GM10248 (cell line): Measurements from ENCODE around the gene PBX1.

Experiments used
- CTCF ChIA-PET: fragments of 300-600 bp; sonication (Branson Sonifier 250); formaldehyde crosslinking; extraction: SDS; loops from one replicate; lab custom pipeline; 2021; ENCODE audit warnings: antibody characterized with exemption; lab: Yijun Ruan, JAX
- POLR2A ChIA-PET: fragments of 350-650 bp; sonication (Branson Sonifier 250); formaldehyde crosslinking; extraction: SDS; loops from one replicate; lab custom pipeline; 2020; ENCODE audit warnings: antibody characterized with exemption; lab: Yijun Ruan, JAX
- DNase-seq: peaks from one replicate; pipeline ENCODE4 v3.0.0; 2012; ENCODE audit errors: extremely low spot score
- CTCF ChIP-seq: IDR thresholded peaks from 2 replicates; pipeline ENCODE4 v1.5.1; 2012; ENCODE audit warnings: mild to moderate bottlenecking, low read depth; ENCODE audit errors: extremely low read depth, missing control alignments, control extremely low read depth

PBX1 gene

GRCh38 chr1:164743976-164744375 lies 185.0 kb downstream of the PBX1 start:
- CTCF ChIA-PET, result no interaction called here
- DNase-seq, result no peak
- TF ChIP-seq CTCF, result no peak
- POLR2A ChIA-PET, result no interaction called here

- DNase-seq, result no peak
- ChIA-PET POLR2A (no interaction called here), CTCF (interaction anchor here (0.9 to 1.2 kb wide), 4 partner anchors 9 to 1177 kb away, joined by 3 read pairs; no protein-coding TSS in a partner anchor)
- no peak for TF ChIP-seq CTCF
Observed at GRCh38 chr1:164745736-164746135, 186.8 kb downstream of the PBX1 start.

GRCh38 chr1:164746632-164747031 lies 187.6 kb downstream of the PBX1 start:
- TF ChIP-seq CTCF, result no peak
- DNase-seq, result no peak
- POLR2A ChIA-PET, result no interaction called here
- CTCF ChIA-PET, result interaction anchor here (0.9 to 1.3 kb wide), 4 partner anchors 8 to 1336 kb away, joined by 3 to 4 read pairs (median 3); no protein-coding TSS in a partner anchor

- POLR2A ChIA-PET, result no interaction called here
Observed at GRCh38 chr1:164748253-164748899, 189.4 kb downstream of the PBX1 start.

GRCh38 chr1:164753521-164754077 lies 194.6 kb downstream of the PBX1 start:
- POLR2A ChIA-PET, result no interaction called here
- DNase-seq, result no peak
- CTCF ChIA-PET, result no interaction called here
- no peak for TF ChIP-seq CTCF

More at GRCh38 chr1:164748253-164748899, 189.4 kb downstream of the PBX1 start:
- DNase-seq, result no peak
- no peak for TF ChIP-seq CTCF
- CTCF ChIA-PET, result interaction anchor here (1.4 kb wide), 1 partner anchor 46 kb away, joined by 5 read pairs; no protein-coding TSS in a partner anchor

- TF ChIP-seq CTCF, result no peak
- ChIA-PET POLR2A (no interaction called here), CTCF (interaction anchor here (0.9 kb wide), 1 partner anchor 8 kb away, joined by 3 read pairs; no protein-coding TSS in a partner anchor)
- no peak for DNase-seq
Observed at GRCh38 chr1:164754088-164754600, 195.2 kb downstream of the PBX1 start.
